Measurements from ENCODE around the gene F5.

Gene F5

GRCh38 chr1:169494343-169494742, 91.9 kb downstream of the F5 start:
- H3K4me3 ChIP-seq (replicated peaks; ENCODE audit: low read depth, low read length): no peak overlapping the region
- TF ChIP-seq CTCF (IDR thresholded peaks at IDR 0.05; ENCODE audit: insufficient read depth, low read length, poor library complexity, severe bottlenecking): no peak
- no peaks in the 10 kb centered on the region for H3K27me3 ChIP-seq (replicated peaks; ENCODE audit: control insufficient read depth, insufficient read depth, low read length)
- no peak for DNase-seq (ENCODE audit: extremely low read depth, insufficient read length)
- no peaks in the 10 kb centered on the region for H3K36me3 ChIP-seq (ENCODE audit: control insufficient read depth, insufficient read depth, low read length)

GRCh38 chr1:169493251-169493650, 93.0 kb downstream of the F5 start:
- Histone ChIP-seq H3K36me3 (ENCODE audit: control insufficient read depth, insufficient read depth, low read length) (no peaks in the 10 kb centered on the region), H3K4me3 (replicated peaks; ENCODE audit: low read depth, low read length) (no peak overlapping the region), H3K27me3 (replicated peaks; ENCODE audit: control insufficient read depth, insufficient read depth, low read length) (no peaks in the 10 kb centered on the region)
- DNase-seq (ENCODE audit: extremely low read depth, insufficient read length): no peak
- no peak for TF ChIP-seq CTCF (IDR thresholded peaks at IDR 0.05; ENCODE audit: insufficient read depth, low read length, poor library complexity, severe bottlenecking)

- Histone ChIP-seq H3K36me3 (ENCODE audit: control insufficient read depth, insufficient read depth, low read length) (no peaks in the 10 kb centered on the region), H3K27me3 (replicated peaks; ENCODE audit: control insufficient read depth, insufficient read depth, low read length) (no peaks in the 10 kb centered on the region), H3K4me3 (replicated peaks; ENCODE audit: low read depth, low read length) (no peak overlapping the region)
- TF ChIP-seq CTCF (IDR thresholded peaks at IDR 0.05; ENCODE audit: insufficient read depth, low read length, poor library complexity, severe bottlenecking): no peak
- DNase-seq (ENCODE audit: extremely low read depth, insufficient read length): peak; percentile 20
These were observed 94.4 kb downstream of the F5 start for GRCh38 chr1:169491845-169492281.

GRCh38 chr1:169488157-169488556, 98.1 kb downstream of the F5 start:
- TF ChIP-seq CTCF (IDR thresholded peaks at IDR 0.05; ENCODE audit: insufficient read depth, low read length, poor library complexity, severe bottlenecking): no peak
- no peaks in the 10 kb centered on the region for H3K36me3 ChIP-seq (ENCODE audit: control insufficient read depth, insufficient read depth, low read length)
- DNase-seq (ENCODE audit: extremely low read depth, insufficient read length): no peak
- H3K4me3 ChIP-seq (replicated peaks; ENCODE audit: low read depth, low read length): no peak overlapping the region
- no peaks in the 10 kb centered on the region for H3K27me3 ChIP-seq (replicated peaks; ENCODE audit: control insufficient read depth, insufficient read depth, low read length)

- Histone ChIP-seq H3K27me3 (replicated peaks; ENCODE audit: control insufficient read depth, insufficient read depth, low read length) (no peaks in the 10 kb centered on the region), H3K36me3 (ENCODE audit: control insufficient read depth, insufficient read depth, low read length) (no peaks in the 10 kb centered on the region), H3K4me3 (replicated peaks; ENCODE audit: low read depth, low read length) (no peak overlapping the region)
- TF ChIP-seq CTCF (IDR thresholded peaks at IDR 0.05; ENCODE audit: insufficient read depth, low read length, poor library complexity, severe bottlenecking): no peak
- DNase-seq (ENCODE audit: extremely low read depth, insufficient read length): no peak
These were observed 98.7 kb downstream of the F5 start for GRCh38 chr1:169487561-169487960.

GRCh38 chr1:169487133-169487532, 99.1 kb downstream of the F5 start:
- no peak overlapping the region for H3K4me3 ChIP-seq (replicated peaks; ENCODE audit: low read depth, low read length)
- TF ChIP-seq CTCF (IDR thresholded peaks at IDR 0.05; ENCODE audit: insufficient read depth, low read length, poor library complexity, severe bottlenecking): no peak
- H3K36me3 ChIP-seq (ENCODE audit: control insufficient read depth, insufficient read depth, low read length): no peaks in the 10 kb centered on the region
- H3K27me3 ChIP-seq (replicated peaks; ENCODE audit: control insufficient read depth, insufficient read depth, low read length): no peaks in the 10 kb centered on the region
- no peak for DNase-seq (ENCODE audit: extremely low read depth, insufficient read length)
